Hematopoietic multipotent progenitor cell (in vitro differentiated cells): ENCODE measurements around the gene ANO2. TPM values are rescaled to one million over a fixed set of nuclear protein-coding genes. Genes with fewer than 3 reads are reported as not detected.

Source experiments
- DNase-seq, 3 donors: peaks; one replicate each; pipeline ENCODE4 v3.0.0-alpha.2; 2011 to 2015; ENCODE audit warnings: low read depth in 2 of 3, low spot score in 2 of 3
- total RNA-seq: library from RNA; depleted of rRNA; stranded (reverse); fragments of >200 nt; gene quantifications from one replicate; pipeline ENCODE4 v1.2.3, GENCODE V29; 2012

ANO2 gene
- total RNA-seq, 1 donor, result 0.81 TPM

DNA sequence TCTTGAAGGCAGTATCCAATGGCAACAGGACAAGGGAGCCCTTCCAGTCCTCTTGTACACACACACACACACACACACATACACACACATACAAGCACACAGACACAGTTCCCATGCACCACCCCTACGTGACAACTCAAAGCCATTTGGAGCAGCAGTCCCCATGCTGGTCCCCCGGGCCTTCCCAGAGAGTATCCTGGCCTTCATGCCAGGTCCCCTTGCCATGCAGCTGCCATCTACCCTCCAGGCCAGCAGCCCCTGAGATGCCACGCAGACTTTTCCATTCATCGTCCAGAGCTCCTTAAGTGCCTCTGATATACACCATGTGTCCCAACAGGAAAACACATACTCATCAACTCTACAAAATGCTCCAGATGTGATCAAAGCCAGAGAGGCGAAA lies 159.5 kb downstream of the ANO2 start:
- no peak for DNase-seq

DNA sequence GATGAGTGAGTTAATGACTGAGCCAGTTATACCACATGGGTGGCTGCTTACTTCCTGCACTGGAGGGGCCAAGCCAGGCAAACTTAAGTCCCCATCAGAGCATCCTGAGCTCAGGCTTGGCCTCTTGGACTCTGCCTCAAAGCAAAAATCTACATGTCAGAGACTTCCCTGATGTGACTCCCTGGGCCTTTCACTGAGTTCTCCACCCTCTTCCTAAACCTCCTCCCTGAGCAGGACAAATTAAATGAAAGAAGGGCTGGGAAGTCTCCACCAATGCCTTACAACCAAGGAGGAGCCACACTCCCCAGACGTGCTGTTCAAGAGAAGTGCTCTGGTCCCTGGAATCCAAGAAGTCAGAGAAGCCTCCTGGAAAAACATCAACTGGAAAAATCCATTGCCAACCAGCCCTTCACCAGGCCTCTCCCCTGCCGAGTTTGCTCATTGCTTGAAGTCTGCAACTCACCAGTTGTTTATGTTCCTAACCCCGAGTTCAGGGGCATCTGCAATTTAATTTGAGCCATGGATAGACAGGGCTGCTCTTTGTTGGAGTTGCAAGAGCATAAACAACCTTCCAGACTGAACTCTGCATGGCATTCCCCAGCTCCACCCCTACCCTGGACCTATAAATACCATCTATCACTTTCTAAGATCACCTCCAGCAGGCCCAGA lies 160.5 kb downstream of the ANO2 start:
- DNase-seq, result no peak

DNA sequence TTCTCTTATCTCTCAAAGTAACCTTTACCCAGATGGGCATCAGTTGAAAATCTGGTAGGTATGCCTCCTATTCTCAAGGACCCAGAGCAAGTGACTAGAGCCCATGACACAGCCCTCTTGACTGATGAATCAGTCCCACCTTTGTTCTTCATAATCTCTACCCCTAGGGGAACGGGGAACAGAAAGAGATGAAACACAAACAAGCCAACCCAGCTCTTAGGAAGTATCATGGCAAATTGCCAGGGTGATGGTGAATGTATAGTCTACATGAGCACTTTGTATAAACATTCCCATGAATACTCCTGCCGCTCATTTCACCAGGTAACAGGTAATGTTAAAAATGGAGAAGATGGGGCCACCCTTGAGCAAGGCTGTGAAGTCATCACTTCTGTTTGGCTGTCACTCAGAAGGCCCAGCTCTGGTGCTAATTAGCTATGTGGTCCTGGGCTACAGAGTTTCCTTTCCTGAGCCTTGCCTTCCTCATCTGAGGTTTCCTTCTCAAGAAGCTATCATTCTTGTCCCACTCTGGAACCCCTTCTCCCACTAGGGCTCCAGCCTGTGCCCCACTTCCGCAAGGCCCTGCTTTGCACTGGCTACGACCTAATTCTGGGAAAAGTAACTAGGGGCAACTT lies 161.7 kb downstream of the ANO2 start:
- no peak for DNase-seq

DNA sequence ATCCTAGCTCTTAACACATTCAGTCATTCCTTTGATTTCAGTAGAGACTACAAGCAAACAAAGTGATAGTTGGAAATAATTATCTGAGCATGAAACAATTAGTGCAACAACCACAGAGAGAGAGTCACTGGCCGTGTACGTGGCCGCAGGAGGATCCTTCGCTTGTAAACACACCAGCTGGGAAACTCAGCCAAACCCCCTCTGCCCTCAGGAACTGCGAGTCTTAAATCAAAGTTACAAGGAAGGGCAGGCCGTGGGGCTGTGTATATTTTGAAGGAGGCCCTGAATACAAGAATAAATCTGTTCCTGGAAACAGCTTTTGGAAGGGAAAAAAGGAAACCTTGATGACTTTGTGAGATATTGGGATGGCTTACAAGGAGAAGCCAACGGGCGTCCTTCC lies 164.5 kb downstream of the ANO2 start:
- DNase-seq, result no peak

DNA sequence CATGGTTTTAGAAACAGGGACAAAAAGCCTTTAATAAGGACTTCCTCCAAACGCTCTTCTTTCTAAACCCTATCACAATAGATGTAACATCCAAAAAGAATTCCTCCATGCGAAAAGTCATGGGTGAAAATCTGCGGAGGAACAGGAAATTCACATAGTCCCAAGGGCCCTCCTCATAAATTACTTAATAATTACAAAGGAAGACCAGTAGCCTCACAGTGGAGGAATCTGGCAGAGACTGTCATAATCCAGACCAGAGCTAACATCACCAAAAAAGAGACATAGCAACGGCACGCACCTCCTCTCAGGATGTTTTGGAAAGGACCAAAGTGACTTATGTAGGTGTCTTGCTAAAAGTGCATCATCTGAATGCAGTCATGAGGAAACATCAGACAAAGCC lies 165.7 kb downstream of the ANO2 start:
- DNase-seq, result no peak

DNA sequence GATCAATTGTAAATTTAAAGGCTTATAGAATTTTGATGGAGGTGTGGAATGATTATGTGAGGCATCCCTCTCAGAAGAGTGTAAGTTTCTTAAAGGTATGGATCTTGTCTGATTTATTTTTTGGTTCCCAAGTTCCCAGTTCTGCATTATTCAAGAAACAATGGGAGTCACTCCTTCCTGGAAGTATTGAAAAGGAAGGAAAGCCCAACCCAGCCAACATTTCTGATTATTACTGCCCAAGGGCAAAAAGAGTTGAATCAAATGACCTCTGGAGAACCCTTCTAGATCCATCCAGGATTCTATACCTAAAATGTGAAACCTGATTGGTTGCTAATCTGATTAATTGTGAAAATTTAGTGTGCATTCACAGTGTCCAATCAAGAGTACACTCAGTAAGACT lies 166.2 kb downstream of the ANO2 start:
- DNase-seq, result no peak

DNA sequence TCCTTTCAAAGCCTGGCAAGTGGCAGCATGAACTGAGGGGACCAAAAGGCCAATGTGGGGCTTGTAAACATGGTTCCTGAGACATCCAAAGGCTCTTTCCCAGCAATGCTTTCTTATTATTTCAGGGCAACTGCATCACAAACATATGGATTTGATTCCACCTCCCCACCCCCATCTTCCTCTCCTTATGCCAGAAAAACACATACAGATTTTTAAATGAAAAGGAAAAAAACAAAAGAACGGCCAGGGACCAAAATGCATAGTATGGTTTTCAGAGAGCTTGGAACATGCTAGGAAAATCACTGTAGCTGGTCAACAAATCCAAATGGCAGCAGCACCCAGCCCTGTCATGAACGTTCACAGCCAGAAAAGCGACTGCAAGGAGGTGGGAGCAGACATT lies 167.6 kb downstream of the ANO2 start:
- DNase-seq, result no peak

DNA sequence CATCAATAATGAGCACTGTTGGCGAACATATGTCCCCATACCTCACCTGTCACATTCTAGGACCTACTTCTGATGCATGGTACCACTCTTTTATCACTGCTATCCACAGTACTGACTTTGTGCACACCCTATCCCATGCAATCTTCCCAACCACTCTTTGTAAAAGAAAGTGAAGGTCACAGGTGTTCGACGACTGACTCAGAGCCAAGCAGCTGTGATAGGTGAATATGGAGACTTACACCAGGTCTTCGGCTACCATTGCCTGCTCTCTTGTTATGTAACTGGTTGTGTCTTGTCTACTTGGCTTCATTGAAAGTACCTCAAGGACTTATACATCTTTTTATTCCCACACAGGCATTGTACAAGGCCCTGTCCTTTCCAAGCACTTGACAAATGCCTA lies 169.0 kb downstream of the ANO2 start:
- no peak for DNase-seq

DNA sequence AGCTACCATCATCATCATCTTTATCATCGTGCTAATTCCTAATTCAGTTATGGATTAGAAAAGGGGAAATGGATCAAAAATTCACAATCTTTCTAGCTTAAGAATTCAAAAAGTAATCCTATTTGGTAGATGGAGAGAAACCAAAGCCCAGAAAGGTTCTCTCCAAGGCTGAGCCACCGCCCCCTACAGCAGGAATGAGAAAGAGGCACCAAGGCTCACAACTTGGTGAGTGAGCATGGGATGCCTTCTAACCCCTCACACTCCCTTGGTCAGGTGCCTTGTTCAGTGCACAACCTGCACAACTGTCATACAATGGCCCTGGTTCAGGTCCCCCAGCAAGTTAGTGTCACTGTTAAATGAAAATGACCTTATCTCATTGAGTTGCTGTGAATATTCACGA lies 171.5 kb downstream of the ANO2 start:
- no peak for DNase-seq

DNA sequence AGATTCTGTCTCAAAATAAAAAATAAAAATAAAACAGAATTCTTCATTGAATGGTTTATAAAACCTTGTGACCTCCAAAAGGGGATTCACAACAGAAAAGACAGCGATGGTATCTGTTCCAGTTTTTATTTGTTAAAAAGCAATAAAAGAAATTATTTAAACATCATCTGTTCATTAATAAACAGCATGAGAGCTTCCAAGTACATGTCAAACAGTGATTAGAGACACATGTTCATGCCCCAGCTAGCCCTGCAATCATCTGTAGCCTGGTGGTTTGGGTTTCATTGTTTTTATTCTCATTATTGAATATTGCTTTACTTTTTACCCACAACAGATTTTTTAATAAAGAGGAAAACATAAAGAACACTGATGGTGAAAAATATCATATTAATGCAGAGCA lies 173.3 kb downstream of the ANO2 start:
- no peak for DNase-seq

DNA sequence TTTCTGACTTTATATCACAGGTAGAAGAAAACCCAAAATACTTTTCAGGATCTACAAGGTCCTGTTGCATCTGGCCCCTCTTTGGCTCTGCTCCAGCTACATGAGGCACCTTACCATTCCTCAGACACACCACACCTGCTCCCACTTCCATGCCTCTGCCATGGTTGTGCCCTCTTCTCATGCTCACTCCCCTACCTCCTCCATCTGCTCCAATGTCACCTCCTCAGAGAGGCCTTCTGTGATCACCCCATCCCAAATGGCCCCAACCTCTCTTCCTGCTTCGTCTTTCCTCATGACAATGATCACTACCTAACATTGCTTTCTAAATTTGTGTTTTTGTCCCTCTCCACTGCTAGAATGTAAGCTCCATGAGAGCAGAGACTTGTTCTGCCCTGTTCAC lies 174.3 kb downstream of the ANO2 start:
- DNase-seq, result no peak

DNA sequence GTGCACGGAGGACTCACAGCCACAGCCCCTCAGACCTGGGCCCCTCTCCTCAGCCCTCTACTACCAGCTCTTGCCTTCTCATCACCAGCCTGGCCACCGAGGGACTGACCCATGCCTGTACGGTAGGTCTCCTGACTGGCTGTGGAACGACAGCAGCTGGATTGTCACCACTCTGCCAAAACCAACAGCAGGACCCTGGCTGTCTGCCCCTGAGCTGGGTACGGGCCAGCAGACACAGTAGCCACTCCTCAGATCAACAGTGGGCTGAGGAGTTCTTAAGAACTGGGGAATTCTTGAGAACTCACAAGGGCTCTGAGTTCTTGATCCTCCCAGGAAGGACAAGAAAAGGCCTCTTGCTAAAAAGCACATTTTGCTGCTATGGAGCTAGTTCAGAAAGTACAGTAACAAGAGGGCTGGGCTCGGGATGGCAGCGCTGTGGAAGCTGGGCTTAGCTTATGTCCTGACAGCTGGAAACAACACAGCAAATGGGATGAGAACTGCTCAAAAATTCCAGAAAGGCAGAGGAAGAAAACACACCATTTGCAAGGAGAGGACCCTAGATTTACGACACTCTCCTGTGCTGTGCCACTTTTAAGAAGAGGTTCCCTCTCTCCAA lies 176.4 kb downstream of the ANO2 start:
- DNase-seq, result no peak

DNA sequence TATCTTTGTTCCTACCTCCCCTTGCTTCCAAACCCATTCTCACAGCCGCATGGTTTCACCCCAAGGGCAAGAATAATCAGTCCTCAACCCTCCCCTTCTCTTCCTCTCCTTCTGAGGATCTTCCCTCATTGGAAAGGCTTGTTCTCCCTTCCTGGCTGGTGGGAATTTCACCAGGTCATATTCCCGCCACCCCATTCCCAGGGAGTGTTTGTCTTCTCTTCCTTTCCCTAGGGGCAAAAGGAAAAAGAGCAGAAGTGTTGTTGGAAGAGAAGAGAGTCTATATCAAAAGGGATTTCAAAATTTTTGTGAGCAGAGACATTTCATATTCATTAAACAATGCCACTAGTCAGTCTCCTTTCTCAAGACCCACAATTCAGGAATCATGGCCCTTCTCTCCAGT lies 176.9 kb downstream of the ANO2 start:
- no peak for DNase-seq

DNA sequence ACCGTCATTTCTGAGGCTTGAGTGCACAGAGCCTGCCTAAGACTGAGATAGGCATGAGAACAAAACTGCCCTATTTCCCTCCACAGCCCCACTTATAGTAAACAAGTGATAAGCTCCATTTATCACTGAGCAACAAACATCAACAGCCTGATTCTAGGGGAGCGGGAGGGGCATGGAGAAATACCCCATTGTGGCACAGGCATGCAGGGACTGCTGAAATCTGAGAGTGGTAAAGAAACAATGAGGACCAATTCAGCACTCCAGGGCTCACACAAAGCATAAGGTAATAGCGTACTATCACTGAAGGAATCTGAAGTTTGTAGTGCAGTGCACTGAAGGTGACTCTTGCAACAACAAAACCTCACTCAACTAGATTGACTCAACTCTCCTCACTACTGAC lies 186.7 kb downstream of the ANO2 start:
- no peak for DNase-seq

DNA sequence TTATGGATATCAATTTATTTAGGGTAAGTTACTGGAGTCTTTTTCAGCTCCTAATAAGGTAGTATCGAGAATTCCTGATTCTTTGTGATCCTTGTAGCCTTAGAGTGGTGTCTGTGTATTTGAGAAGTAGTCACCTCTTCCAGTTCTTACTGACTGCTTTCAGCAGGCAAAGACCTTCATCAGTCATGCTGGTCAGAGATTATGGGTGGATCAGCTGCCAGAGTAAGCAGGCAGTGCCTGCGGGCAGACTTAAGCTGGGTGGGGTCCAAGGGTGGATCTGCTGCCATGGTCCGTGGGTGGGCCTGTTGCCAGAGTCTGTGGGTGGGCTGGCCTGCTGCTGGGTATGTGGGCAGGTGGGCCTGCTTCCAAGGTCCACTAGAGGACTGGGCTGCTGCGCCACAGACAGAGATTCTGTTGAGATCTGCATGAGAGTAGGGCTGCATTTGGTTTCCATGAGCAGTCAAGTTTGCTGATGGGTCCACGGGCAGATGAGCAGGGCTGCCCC lies 188.7 kb downstream of the ANO2 start:
- no peak for DNase-seq

DNA sequence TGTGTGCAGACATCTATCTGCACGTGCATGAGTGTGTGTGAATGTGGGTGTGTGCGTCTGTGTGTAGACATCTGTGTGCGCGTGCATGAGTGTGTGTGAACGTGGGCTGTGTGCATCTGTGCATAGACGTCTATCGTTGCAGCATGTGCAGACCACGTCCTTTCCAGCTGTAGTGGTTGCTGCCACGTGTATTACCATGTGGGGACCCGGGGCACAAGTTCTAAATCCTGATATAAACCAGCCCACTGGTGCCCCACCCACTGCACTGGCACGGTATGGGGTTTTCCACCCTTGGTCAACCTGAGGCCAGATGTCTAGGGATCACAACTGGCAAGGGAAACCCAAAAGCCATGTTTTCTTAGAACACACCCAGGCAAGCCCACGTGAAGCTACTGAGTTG lies 197.0 kb downstream of the ANO2 start:
- DNase-seq, result no peak

DNA sequence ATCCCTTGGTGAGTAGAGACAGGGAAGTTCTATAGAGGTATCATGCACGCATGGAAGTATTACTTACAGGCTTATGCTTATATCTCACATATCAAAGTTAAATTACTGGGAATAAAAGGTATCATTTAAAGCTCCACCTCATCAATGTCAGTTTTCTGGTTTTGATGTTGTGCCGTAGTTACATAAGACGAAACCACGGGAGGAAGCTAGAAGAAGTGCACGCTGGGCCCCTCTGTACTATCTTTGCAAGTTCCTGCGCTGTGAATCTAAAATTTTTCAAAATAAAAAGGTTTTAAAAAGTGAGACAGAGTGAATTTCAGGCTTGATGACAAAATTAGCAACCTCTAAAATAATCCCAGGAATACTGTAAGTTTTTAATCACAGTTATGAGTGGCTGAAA lies 198.1 kb downstream of the ANO2 start:
- DNase-seq, result peak in 1 of 3 donors; percentile 13

DNA sequence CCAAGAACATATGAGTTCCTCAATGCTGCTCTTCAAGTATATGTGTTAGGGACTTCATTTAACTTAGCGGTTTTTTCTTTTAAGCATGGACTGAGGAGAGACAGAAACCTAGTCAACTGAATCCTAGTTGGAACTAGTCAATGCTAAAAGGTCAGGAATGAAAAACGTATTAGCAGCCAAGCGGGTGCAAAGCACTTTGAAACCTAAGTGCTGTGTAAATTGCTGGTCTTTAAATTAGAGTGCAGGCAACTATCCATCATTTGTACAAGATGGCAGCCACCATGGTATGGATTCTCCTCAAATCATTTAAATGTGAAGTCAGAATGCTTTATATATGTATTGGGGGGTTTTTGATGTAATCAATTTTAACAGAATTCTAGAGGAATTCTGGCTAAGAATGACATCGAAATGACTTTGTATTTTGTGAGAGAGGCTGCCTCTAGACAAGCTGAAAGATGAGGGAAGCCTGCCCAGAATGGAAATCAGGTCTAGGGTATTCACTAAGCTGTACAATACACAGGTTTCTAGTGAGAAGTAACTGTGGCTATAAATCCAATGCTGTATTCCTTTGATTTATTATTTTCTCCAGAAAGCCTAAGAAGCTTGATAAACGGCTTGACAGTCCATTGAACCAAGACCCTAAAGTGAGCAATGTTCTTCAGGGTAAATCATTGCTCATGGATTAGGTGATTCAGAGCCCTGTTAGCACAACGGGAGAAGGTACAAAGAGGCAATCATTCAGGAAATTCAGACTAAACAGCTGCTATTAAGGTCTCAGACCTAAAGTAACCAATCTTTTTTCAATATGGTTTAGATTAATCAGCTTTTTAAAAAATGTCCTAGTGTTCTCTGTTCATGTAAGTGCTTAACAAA lies 198.8 kb downstream of the ANO2 start:
- DNase-seq, result no peak

DNA sequence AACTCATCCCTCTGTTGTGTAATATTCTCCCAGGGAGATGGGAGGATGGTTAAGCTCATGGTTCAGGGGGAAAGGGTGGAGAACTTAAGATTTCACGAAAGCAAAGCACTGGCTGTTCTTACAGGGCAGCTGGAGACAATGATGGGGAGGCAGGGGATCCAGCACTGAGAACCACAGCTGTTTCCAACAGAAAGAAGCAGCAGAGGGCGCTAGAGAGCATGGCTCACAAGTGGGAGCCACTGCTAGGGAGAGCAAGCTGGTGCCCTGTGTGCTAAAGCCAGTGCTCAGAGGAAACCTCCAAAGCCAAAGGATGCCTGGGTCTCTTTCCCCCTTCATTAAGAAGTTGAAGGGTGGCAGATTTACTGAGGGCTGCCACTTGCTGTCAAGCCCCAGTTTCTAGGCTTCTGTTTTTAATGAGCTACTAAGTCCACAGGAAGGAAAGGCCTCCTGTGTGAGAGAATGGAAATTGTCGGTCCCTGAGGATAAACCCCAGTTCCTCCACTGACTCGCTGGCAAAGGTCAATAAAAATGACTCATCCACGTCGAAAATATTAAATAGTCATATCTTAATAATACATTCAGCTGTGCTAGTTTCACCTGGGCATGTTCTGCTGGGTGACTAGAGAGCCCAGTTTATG lies 199.7 kb downstream of the ANO2 start:
- peak; percentile 3 to 86 (median 69) for DNase-seq

DNA sequence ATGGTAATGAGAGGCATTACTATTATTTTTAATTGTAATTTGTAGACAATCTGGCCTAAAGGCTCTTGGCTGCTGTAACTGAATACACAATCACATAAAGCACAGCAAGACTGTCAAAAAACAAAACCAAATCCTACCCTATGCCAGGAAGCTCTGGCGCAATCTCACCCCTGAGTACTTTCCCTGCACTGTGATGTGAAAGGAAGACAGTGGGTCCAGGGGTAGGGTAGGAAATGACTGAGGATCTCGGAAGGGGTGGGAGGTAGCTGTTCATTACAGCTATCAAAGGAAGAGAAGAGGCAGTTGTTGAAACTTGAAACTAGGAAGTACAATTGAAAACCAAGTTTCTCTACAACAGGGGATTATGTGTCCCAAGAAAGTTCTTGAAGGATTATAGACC lies 202.8 kb downstream of the ANO2 start:
- DNase-seq, result peak in 1 of 3 donors; percentile 19

DNA sequence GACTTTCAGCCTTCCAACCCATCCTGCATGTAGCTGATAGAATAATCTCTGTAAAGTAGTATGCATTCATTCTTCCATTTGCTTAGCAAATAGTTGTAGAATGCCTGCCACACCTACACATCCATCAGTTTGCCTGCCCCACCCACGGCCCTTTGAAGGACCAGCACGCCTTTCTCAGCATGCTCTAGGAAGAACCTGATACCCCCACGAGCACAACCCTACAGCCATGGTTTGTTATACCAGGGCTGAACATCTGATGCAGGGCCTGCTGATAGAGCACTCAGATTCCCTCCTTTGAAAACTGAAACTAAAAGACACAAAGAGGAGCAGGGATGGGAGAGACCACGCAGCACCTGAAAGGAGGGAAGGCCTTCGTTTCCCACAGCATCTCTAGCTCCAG lies 205.1 kb downstream of the ANO2 start:
- no peak for DNase-seq
